ENCODE data around the gene TUBGCP6.

Gene TUBGCP6

DNA sequence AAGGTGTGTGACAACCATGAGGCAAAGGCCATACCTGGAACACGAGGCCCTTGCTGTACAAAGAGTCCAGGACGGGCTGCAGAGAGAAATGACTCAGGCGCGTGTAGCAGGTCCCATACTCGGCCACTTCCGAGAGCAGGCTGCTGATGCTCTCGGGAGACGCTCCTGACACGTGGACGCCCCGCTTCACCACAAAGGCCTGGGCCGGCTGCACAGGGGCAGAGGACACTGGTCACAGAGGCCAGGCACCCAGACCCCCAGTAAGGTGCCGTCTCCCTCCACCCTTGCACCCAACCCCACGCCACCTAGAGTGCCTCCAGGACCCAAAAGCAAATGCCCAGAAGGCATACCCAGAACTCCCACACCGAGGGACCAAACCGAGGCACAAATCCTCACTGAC is 15.5 kb downstream of the TUBGCP6 start:
- in situ Hi-C loops (cut with MboI; ENCODE audit: low sequenced_read_pairs), result no loop called here

DNA sequence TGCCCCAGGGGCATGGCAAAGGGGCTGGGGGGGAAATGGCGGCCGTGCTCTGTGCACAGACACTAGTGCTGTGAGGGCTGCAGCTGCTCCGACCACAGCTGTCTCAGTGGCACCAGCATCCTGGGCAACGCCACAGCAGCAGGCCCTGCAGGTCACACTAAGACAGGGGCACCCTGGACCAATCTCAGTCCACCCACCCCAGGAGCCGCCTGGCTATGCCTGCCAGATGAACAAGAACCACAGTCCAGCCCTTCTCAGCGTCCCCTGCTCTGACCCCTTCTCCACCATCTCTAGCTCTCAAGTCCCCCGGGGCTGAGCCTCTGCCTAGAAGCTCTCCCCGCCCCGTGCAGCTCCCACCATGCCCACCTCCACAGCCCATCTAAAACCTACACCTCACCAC is 16.5 kb downstream of the TUBGCP6 start:
- in situ Hi-C loops (cut with MboI; ENCODE audit: low sequenced_read_pairs), result no loop called here

DNA sequence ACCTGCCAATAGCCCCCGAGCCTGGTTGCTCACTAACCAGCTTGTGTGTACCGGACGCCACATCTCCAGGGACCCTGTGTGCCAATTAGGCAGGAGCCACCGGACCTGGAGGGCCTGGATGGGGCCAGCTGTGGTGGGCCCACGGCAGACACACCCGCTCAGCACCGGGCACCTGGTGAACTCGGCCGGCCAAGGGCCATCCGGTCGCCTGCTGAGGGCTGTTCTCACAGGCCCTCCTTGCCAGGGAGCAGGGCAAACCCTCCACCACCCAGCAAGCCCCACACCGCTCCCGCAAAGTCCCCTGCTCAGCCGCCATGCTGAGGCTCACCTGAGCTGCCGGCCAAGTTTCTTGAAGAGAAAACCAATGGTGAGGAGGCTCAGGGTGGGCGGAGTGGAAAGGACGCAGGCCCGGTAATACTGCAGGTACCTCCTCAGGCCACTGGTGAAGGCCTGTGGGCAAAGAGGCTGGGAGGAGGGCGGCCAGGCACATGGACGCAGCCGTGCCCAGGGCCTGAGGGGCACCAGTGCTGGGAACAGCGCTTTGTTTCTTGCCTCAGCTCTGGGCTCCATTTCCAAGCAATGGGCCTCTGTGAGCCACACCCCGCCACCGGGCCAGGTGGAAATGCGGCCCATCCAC is 17.1 kb downstream of the TUBGCP6 start:
- in situ Hi-C loops (cut with MboI; ENCODE audit: low sequenced_read_pairs), result no loop called here

DNA sequence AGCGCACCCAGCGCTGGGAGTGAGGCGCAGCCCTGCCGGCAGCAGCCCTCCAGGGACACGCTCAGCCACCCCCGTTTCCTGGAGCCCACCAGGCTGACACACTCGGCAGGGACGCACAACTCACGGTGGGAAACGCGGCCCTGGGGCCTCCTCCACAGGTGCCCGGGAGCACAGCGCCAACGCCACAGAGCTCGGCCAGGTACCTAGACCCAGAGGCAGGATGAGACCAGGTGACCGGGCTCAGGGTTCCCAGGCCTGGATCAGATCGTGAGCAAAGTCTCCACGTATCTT is 18.0 kb downstream of the TUBGCP6 start:
- in situ Hi-C loops (cut with MboI; ENCODE audit: low sequenced_read_pairs), result no loop called here

DNA sequence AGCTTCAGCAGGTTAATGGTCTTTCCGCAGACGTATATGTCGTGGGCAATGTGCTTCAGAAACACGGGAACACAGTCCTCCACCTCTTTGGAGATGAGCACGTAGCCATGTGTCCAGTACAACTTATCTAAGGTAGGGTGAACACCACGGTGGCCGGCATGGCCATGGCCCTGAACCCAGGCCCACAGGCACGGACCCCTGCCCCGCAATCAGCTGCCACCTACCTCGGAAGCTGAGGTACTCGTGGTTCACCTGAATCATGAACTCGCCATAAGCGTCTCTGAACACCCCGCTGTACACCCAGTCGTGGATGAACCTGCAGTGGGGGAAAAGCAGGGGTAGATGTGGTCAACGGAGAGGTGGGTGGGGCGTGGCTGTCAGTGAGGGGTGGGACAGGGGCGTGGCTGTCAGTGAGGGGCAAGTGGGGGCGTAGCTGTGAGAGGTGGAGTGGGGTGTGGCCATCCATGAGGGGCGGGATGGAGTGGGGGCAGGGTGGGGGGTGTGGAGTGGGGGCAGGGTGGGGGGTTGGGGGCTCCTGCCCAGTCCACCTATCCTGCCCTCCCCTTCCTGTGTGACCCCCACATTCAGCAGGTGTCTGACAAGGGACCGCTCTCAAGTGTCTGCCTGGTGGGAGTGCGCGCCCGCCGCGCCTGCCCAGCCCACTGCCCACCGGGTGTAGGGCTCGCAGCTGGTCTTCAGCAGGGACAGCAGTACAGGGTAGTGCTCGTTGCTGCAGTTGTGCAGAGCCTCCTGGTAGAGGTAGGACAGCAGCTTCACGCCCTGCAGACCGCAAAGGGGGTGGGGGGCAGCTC is 18.6 kb downstream of the TUBGCP6 start:
- in situ Hi-C loops (cut with MboI; ENCODE audit: low sequenced_read_pairs), result no loop called here

DNA sequence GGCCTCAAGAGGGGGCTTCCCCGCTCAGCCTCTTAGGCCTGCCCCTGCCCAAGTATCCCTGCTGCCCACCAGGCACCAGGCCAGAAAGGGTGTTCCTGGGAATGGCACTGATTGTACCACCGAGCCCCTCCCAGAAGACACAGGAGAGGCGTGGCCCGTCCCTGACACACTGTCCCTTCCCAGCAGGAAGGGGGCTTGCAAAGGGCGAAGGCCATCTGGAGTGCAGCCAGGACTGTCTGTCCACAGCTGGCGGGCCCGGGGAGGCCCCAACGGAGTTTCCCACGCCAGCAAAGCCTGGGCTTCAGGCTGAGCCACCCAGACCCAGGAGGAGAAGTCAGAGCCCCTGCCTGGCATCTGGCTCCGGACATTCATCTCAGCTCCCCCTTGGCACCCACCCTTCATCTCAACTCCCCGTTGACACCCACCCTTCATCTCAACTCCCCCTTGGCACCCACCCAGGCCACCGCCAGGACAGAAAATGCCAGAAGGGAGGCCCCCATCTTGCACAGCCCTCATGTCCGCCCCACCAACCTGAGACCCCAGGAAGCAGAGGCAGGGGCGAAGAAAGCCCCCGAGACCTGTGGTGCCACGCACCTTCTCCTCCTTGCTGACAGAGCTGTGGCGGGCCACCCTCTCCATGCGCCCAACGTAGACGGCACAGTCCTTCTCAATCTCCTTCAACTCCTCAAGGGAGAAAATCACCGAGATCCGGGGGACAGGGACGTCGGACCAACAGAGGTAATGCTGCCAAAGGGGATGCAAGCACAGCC is 19.4 kb downstream of the TUBGCP6 start:
- in situ Hi-C loops (cut with MboI; ENCODE audit: low sequenced_read_pairs), result no loop called here

DNA sequence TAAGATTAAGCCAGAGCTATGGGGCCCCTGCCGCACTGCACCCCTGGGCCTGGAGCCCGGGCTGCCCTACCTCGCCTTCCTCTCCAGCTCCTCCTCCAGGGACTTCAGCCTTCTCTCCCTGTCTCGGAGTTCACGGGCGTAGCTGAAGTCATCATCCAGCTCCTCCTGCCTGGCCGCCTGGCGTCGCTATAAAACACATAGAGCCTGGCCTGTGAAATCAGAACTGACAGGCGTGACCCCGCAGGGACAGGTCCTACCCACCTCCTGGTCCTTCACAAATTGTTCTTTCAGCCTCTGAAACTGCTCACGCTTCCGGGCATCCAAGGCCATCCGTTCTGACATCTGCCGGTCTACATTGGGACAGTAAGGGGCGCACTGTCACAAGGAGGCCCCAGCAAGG is 20.8 kb downstream of the TUBGCP6 start:
- in situ Hi-C loops (cut with MboI; ENCODE audit: low sequenced_read_pairs), result no loop called here

DNA sequence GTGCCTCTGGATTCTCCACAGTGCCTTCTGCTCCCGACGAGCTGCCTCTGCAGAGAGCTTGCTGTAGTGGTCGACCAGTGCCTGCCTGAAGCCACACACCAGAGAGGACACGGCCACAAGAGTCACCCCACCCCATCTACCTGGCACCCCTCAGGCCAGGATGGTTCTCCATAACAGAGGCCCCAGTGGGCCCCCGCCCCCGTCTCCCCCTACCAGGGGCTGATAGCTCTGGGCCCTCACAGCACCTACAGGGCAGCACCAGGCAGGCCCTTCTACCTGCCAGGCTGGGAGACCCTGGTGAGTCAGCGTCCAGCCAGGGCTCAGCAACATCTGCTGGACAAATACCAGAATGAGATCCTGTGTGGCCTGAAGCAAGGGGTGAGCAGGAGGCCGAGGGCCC is 22.3 kb downstream of the TUBGCP6 start:
- in situ Hi-C loops (cut with MboI; ENCODE audit: low sequenced_read_pairs), result no loop called here

DNA sequence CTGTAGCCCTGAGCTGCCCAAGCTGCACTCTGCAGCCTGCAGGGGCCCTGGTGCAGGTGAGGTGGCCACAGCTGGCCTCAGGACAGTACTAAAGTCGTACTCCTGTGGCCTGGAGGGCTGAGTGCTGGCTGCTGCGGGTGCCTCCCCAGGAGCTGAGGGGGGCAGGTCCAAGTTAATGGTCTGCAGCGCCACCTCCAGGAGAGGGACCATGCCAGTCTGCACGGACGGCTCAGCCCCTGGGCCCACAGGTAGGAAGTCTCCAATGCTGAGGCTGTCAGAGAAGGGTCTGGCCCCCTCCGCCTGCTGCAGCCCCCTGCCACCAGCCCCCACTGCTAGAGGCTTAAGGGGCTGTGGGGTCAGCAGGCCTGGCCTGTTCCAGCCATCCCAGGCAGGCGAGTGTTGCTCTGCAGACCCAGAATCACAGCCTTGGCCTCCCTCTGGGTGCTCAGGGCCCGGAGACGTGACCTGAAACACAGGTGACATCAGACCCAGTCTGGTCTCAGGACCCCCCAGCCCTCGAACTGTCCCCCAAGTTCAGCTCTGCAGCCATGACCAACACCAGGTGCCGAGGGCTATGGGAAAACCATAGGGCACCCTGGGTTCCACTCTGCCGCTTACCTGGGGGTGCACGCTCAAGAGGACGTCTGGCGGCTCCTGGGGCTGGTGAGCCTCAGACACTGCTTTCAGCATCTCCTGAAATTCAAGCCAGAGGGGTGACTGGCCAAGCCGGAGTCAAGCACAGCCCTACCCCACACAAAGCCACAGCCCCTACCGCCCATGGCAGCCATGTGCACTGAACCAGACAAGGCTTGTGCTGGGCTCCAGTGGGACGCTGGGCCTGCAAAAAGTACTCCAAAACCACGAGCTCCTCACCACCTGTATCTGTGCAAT is 23.2 kb downstream of the TUBGCP6 start:
- in situ Hi-C loops (cut with MboI; ENCODE audit: low sequenced_read_pairs), result no loop called here

DNA sequence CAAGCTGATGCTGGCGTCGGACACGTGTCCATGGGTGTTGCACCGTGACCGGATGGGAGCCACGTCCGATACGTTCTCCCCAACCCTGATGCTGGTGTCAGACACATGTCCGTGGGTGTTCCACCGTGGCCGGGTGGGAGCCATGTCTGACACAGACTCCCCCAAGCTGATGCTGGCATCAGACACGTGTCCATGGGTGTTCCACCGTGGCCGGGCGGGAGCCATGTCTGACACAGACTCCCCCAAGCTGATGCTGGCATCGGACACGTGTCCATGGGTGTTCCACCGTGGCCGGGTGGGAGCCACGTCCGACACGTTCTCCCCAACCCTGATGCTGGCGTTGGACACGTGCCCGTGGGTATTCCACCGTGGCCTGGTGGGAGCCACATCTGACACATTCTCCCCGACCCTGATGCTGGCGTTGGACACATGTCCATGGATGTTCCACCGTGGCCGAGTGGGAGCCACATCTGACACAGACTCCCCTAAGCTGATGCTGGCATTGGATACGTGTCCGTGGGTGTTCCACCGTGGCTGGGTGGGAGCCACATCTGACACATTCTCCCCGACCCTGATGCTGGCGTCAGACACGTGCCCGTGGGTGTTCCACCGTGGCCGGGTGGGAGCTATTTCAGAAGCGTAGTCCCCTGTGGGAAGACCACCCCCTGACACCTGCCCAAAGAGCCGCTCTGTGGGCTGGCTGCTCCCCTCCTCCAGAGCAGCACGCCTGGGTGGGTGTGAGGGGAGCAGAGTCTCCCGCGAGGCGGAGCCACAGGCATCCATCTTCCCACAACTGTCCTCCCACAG is 24.0 kb downstream of the TUBGCP6 start:
- in situ Hi-C loops (cut with MboI; ENCODE audit: low sequenced_read_pairs), result no loop called here

DNA sequence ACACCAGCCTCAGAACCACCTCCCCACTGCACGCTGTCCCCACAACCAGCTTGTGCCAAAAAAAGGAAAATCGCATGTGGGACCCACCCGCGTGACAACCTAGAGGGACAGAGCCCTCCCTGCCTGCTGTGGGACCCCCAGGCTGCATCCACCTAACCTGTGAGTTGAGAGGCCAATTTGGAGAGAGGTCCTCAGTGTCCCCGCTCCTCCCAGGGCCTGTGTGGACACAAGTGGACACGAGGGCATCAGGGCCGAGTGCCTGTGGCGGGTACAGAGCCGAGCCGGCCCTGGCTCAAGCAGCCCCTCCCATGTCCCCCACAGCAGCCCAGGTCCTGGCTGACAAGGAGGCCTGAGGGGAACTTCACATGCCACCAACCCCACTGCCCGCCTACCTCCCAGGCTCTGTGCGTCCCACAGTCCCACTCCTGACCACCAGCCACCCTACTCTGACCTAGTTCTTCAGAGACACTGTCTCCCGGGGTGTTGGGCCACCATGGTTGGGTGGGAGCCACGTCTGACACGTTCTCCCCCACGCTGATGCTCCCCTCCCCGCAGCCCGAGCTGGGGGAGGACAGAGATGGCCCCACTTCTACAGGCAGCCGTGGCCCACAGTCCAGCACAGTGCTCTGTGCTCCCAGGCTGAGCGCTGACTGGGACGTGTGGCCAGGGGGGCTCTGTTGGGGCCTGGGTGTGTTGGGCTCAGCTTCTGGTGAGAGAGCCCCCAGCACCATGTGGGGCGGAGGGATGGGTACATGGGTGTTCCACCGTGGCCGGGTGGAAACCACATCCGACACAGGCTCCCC is 24.8 kb downstream of the TUBGCP6 start:
- in situ Hi-C loops (cut with MboI; ENCODE audit: low sequenced_read_pairs), result no loop called here

DNA sequence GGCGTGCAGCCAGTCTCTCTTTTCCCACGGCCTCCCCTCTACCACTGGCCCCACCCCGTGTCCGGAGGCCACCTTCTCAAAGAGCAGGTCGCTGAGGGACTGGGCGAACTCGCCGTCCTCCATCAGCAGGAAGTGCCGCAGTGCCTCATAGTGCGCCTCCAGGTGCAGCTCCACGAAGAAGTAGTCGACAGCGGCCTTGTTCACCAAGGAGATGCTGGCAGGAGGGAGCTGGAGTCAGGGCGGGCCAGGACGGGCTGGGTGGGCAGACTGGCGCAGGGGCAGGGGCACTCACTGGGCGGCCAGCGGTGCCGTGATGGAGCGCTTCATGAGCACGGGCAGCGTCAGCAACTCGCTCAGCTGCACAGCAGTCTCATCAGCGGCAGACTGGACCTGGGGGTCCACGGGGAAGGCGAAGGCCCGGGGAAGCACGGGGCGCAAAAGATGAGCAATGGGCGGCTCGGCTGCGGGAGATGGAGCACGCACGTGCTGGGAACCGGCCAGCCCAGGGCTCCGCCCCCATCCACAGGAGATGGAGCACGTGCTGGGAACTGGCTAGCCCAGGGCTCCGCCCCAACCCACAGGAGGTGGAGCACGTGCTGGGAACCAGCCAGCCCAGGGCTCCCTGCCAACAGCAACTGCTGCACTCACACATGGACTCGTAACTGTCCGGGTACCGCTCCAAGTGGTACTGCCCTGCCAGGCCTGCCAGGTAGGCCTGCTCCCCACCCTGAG is 25.7 kb downstream of the TUBGCP6 start:
- in situ Hi-C loops (cut with MboI; ENCODE audit: low sequenced_read_pairs), result no loop called here

DNA sequence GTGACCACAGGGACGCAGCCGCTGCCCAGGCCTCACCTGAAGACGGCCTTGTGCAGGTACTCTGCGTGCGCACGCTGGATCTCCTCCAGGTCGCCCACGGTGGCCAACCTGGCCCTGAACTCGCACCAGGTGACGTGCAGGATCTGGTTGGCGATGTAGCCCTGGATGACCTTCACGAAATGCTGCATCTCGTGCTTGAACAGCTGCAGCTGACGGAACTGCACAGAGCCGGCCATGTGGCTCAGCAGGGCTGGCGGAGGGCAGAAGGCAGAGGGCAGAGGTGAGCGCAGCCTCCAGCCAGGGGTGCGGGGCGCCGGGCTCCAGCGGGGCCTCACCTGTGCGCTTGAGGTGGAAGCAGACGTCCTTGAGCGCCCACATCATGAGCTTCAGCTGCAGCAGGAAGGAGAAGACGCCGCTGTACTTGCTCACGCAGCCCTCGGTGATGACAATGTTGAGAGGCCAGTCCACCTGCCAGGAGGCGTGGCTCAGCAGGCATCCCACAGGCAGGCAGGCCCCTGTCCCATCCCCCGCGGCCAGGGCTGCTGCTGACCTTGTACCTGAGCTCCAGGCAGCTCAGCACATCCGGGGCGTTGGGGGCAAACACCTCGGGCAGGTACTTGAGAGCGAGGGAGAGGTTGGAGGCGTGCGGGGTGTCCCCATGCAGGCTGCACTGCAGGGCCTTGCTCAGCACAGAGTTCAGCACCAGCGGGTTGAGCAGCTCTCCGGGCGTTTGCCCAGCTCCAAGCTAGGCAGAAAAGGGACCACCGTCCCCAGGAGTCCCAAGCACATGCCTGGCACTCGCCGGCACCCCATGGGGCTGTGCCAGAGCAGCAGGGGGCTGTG is 26.4 kb downstream of the TUBGCP6 start:
- in situ Hi-C loops (cut with MboI; ENCODE audit: low sequenced_read_pairs), result no loop called here

DNA sequence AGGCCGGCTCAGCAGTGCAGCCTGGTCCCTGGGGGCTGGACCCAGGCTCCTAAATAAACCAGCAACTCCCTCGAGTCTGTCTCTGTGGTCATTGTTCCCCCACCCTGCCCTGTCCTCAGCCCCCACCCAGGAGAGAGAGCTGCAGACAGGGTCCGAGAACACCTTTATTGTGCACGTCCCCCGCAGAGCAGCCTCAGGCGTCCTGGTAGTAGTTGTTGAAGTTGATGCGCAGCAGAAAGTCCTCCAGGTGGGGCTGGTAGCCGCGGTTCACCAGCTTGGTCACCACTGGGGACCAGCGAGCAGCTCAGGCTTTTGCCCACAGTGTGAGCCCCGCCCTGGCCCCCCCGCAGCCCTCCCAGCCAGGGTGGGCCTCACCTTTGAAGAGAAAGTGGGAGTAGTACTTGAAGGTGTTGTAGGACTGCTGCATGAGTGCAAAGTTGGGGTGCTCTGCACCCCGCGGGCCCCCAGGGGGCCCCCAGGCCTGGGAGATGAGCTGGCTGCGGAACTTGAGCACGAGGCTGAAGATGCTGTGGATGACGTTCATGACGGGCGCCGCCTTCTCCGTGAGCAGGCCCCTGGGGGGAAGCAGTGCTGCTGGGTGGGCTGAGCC is 27.2 kb downstream of the TUBGCP6 start:
- in situ Hi-C loops (cut with MboI; ENCODE audit: low sequenced_read_pairs), result no loop called here

DNA sequence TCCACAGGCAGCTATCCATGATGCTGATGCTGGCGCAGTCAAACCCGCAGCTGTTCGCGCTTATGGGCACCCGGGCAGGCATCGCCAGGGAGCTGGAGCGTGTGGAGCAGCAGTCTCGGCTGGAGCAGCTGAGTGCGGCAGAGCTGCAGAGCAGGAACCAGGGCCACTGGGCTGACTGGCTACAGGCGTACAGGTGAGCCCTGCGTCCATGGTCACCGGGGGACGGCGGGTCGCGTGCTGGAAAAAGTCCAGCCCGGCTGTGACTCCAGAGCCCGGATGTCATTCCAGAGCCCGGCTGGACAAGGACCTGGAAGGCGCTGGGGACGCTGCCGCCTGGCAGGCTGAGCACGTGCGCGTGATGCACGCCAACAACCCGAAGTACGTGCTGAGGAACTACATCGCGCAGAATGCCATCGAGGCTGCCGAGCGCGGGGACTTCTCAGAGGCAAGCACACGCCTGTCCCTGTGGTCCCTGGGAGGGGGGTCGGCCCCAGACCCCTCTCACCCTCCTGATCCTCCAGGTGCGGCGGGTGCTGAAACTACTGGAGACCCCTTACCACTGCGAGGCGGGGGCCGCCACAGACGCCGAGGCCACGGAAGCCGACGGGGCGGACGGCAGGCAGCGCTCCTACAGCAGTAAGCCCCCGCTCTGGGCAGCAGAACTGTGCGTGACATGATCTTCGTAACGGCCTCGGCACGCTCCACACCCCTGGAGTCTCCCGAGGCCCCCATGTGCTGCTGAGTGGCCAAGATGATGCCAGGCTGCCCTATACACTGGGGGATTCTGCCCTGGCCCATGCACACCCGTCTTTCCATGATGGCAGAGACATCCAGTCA is 27.9 kb downstream of the TUBGCP6 start:
- in situ Hi-C loops (cut with MboI; ENCODE audit: low sequenced_read_pairs), result no loop called here

DNA sequence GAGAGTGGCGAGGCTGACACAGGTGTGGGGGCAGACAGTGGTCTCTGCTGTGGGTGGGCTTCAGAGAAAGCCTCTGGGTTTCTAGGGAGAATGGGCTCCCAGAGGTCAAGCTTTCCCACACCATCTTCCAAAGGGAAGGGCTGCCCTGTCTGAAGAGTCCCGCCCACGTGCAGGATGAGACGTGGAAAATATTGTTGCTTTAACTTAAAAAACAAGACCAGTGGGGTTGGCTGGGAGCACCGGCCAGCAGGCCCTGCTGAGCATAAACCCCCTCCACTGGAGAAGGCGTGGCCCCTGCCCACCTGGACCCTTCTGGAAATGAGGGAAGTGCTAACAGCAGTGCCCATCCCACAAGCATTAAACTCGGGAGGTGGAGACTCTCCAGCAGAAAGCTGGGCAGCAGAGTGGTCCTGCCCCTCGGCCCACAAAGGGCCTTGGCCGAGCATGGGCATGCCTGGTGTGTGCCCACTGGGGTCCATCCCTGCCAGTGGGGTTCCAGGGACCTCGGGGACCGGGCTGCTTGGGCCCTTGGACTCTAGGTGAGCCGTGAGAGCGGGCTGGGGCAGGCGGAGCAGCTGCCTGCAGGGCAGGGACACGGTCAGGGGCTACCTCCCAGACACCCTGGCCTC is 28.7 kb downstream of the TUBGCP6 start:
- in situ Hi-C loops (cut with MboI; ENCODE audit: low sequenced_read_pairs), result no loop called here
